ENCODE data around the gene RALGPS1. TPM values are rescaled to one million over a fixed set of nuclear protein-coding genes. Genes with fewer than 3 reads are reported as not detected.

RALGPS1 gene
- polyA plus RNA-seq, 2 of the 4 experiments (the other 2 are of a cell fraction) = 5.0 to 7.9 TPM

DNA sequence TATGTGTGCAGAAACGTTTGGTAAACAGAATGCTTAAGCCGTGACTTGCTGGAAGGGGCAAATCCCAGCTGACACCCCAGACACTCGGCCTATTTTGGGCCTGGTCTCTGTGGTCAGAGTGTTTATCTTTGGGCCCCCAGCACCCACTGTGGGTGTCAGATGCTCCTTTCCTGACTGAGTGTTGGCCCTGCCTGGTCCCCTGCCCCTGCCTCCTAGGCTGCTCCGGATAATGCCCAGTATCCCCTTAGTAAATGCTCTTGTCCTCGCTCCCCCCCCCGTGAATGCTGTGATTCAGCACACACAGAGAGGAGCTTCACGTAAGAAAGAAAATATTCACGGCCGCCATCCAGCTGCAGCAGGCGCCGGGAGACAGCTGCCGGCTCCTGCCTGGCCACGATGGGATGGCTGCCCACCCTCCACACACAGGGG is 219.2 kb downstream of the RALGPS1 start (continued):
- TF ChIP-seq, protein P1, sequence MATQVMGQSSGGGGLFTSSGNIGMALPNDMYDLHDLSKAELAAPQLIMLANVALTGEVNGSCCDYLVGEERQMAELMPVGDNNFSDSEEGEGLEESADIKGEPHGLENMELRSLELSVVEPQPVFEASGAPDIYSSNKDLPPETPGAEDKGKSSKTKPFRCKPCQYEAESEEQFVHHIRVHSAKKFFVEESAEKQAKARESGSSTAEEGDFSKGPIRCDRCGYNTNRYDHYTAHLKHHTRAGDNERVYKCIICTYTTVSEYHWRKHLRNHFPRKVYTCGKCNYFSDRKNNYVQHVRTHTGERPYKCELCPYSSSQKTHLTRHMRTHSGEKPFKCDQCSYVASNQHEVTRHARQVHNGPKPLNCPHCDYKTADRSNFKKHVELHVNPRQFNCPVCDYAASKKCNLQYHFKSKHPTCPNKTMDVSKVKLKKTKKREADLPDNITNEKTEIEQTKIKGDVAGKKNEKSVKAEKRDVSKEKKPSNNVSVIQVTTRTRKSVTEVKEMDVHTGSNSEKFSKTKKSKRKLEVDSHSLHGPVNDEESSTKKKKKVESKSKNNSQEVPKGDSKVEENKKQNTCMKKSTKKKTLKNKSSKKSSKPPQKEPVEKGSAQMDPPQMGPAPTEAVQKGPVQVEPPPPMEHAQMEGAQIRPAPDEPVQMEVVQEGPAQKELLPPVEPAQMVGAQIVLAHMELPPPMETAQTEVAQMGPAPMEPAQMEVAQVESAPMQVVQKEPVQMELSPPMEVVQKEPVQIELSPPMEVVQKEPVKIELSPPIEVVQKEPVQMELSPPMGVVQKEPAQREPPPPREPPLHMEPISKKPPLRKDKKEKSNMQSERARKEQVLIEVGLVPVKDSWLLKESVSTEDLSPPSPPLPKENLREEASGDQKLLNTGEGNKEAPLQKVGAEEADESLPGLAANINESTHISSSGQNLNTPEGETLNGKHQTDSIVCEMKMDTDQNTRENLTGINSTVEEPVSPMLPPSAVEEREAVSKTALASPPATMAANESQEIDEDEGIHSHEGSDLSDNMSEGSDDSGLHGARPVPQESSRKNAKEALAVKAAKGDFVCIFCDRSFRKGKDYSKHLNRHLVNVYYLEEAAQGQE (IDR thresholded peaks at IDR 0.05) = no peak
- TF ChIP-seq, protein P2, sequence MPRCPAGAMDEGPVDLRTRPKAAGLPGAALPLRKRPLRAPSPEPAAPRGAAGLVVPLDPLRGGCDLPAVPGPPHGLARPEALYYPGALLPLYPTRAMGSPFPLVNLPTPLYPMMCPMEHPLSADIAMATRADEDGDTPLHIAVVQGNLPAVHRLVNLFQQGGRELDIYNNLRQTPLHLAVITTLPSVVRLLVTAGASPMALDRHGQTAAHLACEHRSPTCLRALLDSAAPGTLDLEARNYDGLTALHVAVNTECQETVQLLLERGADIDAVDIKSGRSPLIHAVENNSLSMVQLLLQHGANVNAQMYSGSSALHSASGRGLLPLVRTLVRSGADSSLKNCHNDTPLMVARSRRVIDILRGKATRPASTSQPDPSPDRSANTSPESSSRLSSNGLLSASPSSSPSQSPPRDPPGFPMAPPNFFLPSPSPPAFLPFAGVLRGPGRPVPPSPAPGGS (IDR thresholded peaks at IDR 0.05) = no peak

- Histone ChIP-seq H3K9me3 (no peaks in the 10 kb centered on the region), H3K4me2 (no peak overlapping the region), H3K27ac (no peak overlapping the region), H3K4me1 (peaks cover 14% of the 10 kb centered on the region), H3K4me3 (no peak overlapping the region)
- ChIA-PET CTCF (interaction anchor here (0.9 to 1.4 kb wide), 2 partner anchors 62 to 194 kb away, joined by 3 to 4 read pairs; no protein-coding TSS in a partner anchor), POLR2A (no interaction called here)
- DNase-seq (ENCODE audit: low read depth in 1 of 2, low spot score in 1 of 2) (no peak), ATAC-seq (no peak), FAIRE-seq (no peak)
- 56% methylated on average over 3 of the region's 4 CpGs for WGBS (ENCODE audit: missing lambda C conversion rate)
- TF ChIP-seq, protein P3, sequence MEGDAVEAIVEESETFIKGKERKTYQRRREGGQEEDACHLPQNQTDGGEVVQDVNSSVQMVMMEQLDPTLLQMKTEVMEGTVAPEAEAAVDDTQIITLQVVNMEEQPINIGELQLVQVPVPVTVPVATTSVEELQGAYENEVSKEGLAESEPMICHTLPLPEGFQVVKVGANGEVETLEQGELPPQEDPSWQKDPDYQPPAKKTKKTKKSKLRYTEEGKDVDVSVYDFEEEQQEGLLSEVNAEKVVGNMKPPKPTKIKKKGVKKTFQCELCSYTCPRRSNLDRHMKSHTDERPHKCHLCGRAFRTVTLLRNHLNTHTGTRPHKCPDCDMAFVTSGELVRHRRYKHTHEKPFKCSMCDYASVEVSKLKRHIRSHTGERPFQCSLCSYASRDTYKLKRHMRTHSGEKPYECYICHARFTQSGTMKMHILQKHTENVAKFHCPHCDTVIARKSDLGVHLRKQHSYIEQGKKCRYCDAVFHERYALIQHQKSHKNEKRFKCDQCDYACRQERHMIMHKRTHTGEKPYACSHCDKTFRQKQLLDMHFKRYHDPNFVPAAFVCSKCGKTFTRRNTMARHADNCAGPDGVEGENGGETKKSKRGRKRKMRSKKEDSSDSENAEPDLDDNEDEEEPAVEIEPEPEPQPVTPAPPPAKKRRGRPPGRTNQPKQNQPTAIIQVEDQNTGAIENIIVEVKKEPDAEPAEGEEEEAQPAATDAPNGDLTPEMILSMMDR (IDR thresholded peaks at IDR 0.05) = no peak
- TF ChIP-seq CBX8 (IDR thresholded peaks at IDR 0.05) (no peak), MAFK (IDR thresholded peaks at IDR 0.05; ENCODE audit: partially characterized antibody) (no peak), CHD2 (IDR thresholded peaks at IDR 0.05; ENCODE audit: low read length, partially characterized antibody) (no peak), ZSCAN20 (CRISPR knock-in tag; IDR thresholded peaks at IDR 0.05) (no peak), HDAC2 (IDR thresholded peaks at IDR 0.05) (no peak), JUNB (IDR thresholded peaks at IDR 0.05) (no peak), PHF8 (IDR thresholded peaks at IDR 0.05; ENCODE audit: borderline replicate concordance, low read depth) (no peak), ELK1 (IDR thresholded peaks at IDR 0.05; ENCODE audit: low read depth, low read length) (no peak), NFE2L2 (conservative IDR thresholded peaks at IDR 0.05; ENCODE audit: low read length) (no peak), NPAS2 (CRISPR knock-in tag; IDR thresholded peaks at IDR 0.05; ENCODE audit: borderline replicate concordance) (no peak), MAX (IDR thresholded peaks at IDR 0.05) (no peak), JUN (IDR thresholded peaks at IDR 0.05) (no peak), FOXS1 (CRISPR knock-in tag; IDR thresholded peaks at IDR 0.05) (no peak), E2F6 (IDR thresholded peaks at IDR 0.05; ENCODE audit: borderline replicate concordance, low read depth) (no peak), TFCP2L1 (CRISPR knock-in tag; IDR thresholded peaks at IDR 0.05) (no peak), CEBPB (IDR thresholded peaks at IDR 0.05) (no peak), RNF2 (IDR thresholded peaks at IDR 0.05; ENCODE audit: borderline replicate concordance, low read depth) (no peak), FOSB (CRISPR knock-in tag; IDR thresholded peaks at IDR 0.05) (no peak)
- TF ChIP-seq, protein P2 (IDR thresholded peaks at IDR 0.05) = no peak
Observed at GRCh38 chr9:127135056-127135745, 220.6 kb downstream of the RALGPS1 start.

Measured in A549 (cell line).